Measurements from ENCODE around the gene CDC25B. TPM values are rescaled to one million over a fixed set of nuclear protein-coding genes. Genes with fewer than 3 reads are reported as not detected.

Gene CDC25B
- total and polyA plus RNA-seq, 2 donors (not counting 3 experiments of a cell fraction or from before 2014, with no cell fraction given) = 46.7 to 76.5 TPM

DNA sequence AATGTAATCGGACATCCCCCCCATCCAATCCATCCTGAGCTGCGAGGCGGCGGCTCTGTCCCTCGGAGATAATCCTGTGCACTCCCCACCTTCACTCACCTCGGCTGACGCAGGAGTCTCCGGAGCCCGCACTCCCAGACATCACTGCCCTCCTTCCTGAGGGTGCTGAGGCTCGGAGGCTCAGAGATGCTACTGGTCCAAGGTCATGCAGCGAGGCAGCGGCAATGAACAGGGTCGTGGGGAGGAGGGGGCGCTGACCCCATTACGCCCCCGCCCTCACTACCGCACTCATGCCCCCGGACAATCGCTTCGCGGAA, 29.0 kb upstream of the CDC25B start:
- Histone ChIP-seq H4K20me1 (replicated peaks; ENCODE audit: control insufficient read depth, extremely low read depth, insufficient read depth, low read length) (no peaks in the 10 kb centered on the region), H3K4me3 (replicated peaks in 1 of 3; ENCODE audit: insufficient read depth in 1 of 3, low read depth in 1 of 3, low read length in 3 of 3) (peak overlapping the region; percentile 61 to 71 (median 61)), H3K27ac (ENCODE audit: insufficient read depth, low read depth, low read length) (no peak overlapping the region), H3K9me3 (replicated peaks; ENCODE audit: control insufficient read depth, insufficient read depth, low read length) (no peaks in the 10 kb centered on the region), H3K36me3 (ENCODE audit: control insufficient read depth in 2 of 2, extremely low read depth in 1 of 2, insufficient read depth in 2 of 2, low read length in 2 of 2) (no peaks in the 10 kb centered on the region), H3K27me3 (ENCODE audit: control insufficient read depth in 2 of 2, insufficient read depth in 2 of 2, low read length in 2 of 2) (no peaks in the 10 kb centered on the region), H3K4me1 (ENCODE audit: control insufficient read depth, extremely low read depth, insufficient read depth, low read length) (peaks cover 25% of the 10 kb centered on the region), H2AFZ (ENCODE audit: low read depth, low read length) (peak overlapping the region; percentile 74), H3K9ac (replicated peaks; ENCODE audit: extremely low read depth, insufficient read depth, low read length) (peak overlapping the region; percentile 39), H3K4me2 (ENCODE audit: insufficient read depth, low read length) (peak overlapping the region; percentile 81), H3K9me1 (replicated peaks; ENCODE audit: control insufficient read depth, extremely low read depth, insufficient read depth, low read length) (no peaks in the 10 kb centered on the region), H3K79me2 (ENCODE audit: control insufficient read depth, insufficient read depth, low read length) (peaks cover 13% of the 10 kb centered on the region)
- intact Hi-C loops (cut with micrococcal nuclease) (loop anchor here (5.0 kb wide), 1 partner anchor 360 kb away; the partner anchor contains the start of gene DNAAF9), dilution Hi-C loops (cut with MboI; ENCODE audit: extremely low pct_ligation_motif_present, low sequenced_read_pairs) (no loop called here)
- FAIRE-seq (peak; percentile 70), DNase-seq (ENCODE audit: low read depth, low spot score) (no peak)
- POLR2A ChIA-PET = interaction anchor here (0.9 kb wide), 1 partner anchor 22 kb away, joined by 3 read pairs; no protein-coding TSS in a partner anchor
- no TSS peak for BruUV-seq (replicated peaks)
- no peak for TF ChIP-seq GATA2 (IDR thresholded peaks at IDR 0.05; ENCODE audit: insufficient read depth, insufficient read length, low read depth, low read length)
- no peak for TF ChIP-seq FOS (IDR thresholded peaks at IDR 0.05; ENCODE audit: borderline replicate concordance, insufficient read depth, low read length)
- TF ChIP-seq, protein P1, sequence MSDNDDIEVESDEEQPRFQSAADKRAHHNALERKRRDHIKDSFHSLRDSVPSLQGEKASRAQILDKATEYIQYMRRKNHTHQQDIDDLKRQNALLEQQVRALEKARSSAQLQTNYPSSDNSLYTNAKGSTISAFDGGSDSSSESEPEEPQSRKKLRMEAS (IDR thresholded peaks at IDR 0.05; ENCODE audit: insufficient read depth, insufficient read length) = no peak
- TF ChIP-seq, protein P2, sequence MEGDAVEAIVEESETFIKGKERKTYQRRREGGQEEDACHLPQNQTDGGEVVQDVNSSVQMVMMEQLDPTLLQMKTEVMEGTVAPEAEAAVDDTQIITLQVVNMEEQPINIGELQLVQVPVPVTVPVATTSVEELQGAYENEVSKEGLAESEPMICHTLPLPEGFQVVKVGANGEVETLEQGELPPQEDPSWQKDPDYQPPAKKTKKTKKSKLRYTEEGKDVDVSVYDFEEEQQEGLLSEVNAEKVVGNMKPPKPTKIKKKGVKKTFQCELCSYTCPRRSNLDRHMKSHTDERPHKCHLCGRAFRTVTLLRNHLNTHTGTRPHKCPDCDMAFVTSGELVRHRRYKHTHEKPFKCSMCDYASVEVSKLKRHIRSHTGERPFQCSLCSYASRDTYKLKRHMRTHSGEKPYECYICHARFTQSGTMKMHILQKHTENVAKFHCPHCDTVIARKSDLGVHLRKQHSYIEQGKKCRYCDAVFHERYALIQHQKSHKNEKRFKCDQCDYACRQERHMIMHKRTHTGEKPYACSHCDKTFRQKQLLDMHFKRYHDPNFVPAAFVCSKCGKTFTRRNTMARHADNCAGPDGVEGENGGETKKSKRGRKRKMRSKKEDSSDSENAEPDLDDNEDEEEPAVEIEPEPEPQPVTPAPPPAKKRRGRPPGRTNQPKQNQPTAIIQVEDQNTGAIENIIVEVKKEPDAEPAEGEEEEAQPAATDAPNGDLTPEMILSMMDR (IDR thresholded peaks at IDR 0.05; ENCODE audit: extremely low read depth in 1 of 2, insufficient read depth in 1 of 2, low read depth in 1 of 2, low read length in 2 of 2) = no peak
- no peak for TF ChIP-seq MYC (IDR thresholded peaks at IDR 0.05; ENCODE audit: low read depth, low read length)
- TF ChIP-seq EZH2 (IDR thresholded peaks at IDR 0.05; ENCODE audit: borderline replicate concordance, low read depth, low read length, severe bottlenecking) = no peak
- no peak for TF ChIP-seq JUN (IDR thresholded peaks at IDR 0.05; ENCODE audit: borderline replicate concordance, insufficient read depth, insufficient read length, low read depth)
- no peak for TF ChIP-seq POLR2A (IDR thresholded peaks at IDR 0.05; ENCODE audit: low read depth, low read length)
- no peak for TF ChIP-seq POLR2AphosphoS5 (IDR thresholded peaks at IDR 0.05; ENCODE audit: insufficient read depth, low read depth, low read length)
- CTCF ChIA-PET = interaction anchor here (0.9 to 6.5 kb wide), 15 partner anchors 11 to 90 kb away, joined by 3 to 76 read pairs (median 14); partner anchors contain the start of genes AP5S1, CENPB and SPEF1
